GM12864 (cell line): ENCODE data around the gene ELAVL4.

ENCODE experiments used
- DNase-seq: peaks from one replicate; pipeline ENCODE4 v3.0.0-alpha.2; 2011; ENCODE audit warnings: low read depth
- H3K4me3 ChIP-seq: 2 replicates; pipeline ENCODE4 v1.5.1; 2011; ENCODE audit warnings: mild to moderate bottlenecking, low read depth, low read length, control low read depth
- TF ChIP-seq, protein P1 (sequence below): IDR thresholded peaks from 2 replicates; pipeline ENCODE4 v1.5.1; 2011; ENCODE audit warnings: low read depth, mild to moderate bottlenecking, moderate library complexity, low read length, control low read depth, inconsistent platforms; ENCODE audit errors: missing control alignments

Gene ELAVL4

DNA sequence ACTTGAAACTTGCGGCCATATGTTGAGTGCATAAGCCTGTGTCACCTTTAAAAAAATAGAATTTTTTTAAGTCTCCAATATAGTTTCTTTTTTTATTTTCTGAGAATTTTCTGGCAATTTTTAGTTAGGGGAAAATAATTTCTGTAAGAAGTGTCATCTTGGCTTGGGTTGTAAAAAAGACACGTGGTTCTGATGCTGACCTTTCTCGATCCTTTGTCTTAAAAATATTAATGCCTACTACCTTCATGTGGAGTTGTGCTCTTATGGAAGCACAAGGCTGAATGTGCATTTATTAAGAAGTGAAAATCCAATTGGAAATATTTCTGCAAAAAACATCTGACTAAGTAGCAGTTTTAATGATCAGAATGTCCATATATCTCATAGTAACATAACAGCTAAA, 3.5 kb downstream of the ELAVL4 start:
- DNase-seq = no peak
- TF ChIP-seq, protein P1, sequence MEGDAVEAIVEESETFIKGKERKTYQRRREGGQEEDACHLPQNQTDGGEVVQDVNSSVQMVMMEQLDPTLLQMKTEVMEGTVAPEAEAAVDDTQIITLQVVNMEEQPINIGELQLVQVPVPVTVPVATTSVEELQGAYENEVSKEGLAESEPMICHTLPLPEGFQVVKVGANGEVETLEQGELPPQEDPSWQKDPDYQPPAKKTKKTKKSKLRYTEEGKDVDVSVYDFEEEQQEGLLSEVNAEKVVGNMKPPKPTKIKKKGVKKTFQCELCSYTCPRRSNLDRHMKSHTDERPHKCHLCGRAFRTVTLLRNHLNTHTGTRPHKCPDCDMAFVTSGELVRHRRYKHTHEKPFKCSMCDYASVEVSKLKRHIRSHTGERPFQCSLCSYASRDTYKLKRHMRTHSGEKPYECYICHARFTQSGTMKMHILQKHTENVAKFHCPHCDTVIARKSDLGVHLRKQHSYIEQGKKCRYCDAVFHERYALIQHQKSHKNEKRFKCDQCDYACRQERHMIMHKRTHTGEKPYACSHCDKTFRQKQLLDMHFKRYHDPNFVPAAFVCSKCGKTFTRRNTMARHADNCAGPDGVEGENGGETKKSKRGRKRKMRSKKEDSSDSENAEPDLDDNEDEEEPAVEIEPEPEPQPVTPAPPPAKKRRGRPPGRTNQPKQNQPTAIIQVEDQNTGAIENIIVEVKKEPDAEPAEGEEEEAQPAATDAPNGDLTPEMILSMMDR = no peak
- H3K4me3 ChIP-seq = no peak overlapping the region

DNA sequence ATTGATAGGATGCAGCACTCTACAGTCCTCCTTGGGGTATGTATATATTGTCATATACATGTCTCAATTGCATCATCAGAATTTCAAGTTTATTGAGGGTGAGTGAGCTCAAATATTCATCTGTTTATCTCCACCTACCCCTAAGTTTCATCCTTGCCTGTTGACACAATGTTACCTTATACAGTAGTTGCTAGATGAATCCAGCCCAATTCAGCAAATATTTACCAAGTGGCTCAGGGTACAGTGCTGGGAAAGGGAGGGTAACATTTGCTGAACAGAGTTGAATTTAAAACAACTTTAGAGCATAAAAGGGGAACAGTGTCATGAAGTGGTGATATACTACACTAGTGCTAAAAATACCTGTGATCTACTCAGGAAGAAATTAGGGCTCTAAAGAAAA, 14.4 kb downstream of the ELAVL4 start:
- H3K4me3 ChIP-seq = no peak overlapping the region
- no peak for DNase-seq
- TF ChIP-seq, protein P1 = no peak

DNA sequence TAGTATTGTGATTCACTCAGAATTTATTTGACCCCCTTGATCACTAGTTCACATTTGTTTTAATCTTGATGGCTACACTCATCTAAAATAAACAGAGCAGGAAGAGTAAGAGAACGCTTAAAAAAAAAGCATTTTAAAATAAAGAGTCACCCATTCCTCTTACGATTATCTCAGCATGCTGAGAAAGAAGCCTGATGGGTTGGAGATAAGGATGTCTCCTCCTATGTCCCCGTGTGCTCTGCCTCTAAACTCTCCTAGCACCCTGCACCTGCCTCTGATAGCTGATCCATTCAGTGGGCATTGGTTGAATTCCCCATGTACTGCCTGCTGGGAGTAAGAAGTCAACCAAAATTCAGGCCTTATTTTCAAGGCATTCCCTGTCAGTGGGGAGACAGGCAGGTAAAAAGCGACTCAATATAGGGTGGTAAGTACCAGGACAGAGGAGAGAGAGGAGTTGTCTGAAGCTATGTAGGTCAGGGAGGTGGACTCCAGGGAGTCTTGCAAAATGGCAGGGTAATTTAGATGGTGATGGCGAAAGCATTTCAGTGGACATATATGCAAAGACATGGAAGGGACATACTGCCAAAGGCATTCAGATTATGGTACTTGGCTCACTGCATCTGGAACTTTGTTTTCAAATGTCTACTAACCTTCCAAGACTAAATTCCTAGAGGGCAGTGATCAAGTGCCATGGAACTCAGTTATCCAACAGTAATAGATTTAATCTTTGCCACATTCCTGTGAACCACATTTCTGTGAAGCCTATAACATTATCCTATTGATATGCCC, 18.4 kb downstream of the ELAVL4 start:
- H3K4me3 ChIP-seq = no peak overlapping the region
- DNase-seq = no peak
- TF ChIP-seq, protein P1 = no peak

DNA sequence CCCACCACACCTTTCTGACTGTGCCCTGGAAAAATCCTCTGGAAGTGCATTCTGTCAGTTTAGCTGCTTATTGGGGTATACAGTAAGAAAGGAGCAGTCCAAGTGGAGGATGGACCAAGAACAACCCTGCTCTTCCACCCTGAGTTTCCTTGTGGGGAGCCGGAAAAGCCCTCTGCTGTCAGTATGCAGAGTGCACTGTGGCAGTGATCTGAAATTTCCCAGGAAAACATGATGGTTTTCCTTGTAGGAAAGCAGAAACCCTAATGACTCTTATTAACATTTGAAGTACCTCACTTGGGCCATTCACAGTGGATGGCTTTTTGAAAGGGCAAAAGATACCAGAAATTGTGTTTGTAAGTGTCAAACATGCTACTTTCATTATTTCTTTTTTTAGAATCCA, 20.5 kb downstream of the ELAVL4 start:
- DNase-seq = no peak
- TF ChIP-seq, protein P1 = no peak
- H3K4me3 ChIP-seq = no peak overlapping the region

DNA sequence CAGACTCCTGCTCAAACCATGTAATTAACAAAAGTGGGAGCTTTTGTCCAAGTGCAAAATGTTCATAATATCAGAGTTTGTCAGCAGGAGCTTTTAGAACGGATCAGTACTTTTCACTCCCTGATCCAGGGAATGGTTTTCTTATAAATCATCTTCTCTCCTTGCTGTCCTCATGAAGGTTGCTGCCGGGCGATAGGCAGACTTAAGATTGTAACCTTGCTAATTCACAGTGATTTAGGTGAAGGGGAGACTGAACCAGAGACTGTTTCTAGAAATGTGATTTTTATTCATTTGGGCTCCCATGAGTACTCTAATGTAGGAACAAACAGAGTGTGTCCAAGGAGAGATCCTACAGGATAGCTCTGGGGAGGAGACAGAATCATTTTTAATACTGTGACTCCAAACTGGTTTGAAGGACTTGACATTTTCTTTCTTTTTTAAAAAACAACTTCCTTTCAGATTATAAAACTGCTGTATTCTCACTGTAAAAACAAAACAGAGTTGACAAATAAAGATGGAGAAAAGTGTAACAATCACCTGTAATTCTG, 23.7 kb downstream of the ELAVL4 start:
- TF ChIP-seq, protein P1 = no peak
- no peak overlapping the region for H3K4me3 ChIP-seq
- DNase-seq = no peak

DNA sequence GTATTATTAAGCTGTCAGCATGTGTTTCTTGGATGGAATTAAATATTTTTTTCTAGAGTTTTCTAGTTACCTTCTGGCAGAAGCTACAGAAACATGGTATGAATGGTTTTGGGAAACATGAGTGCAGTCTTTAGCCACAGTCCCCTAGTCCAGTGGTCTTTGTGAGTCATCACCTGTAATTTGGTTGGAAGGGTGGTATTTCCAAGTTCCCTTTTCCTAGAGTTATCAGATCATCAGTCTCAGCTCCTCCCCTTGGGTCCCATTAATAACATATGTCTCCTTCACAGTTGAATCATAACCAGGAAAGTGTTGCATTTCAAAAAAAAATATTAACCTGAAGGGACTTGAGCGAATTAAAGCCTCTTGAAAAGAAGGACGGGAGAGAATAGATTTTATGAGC, 27.0 kb downstream of the ELAVL4 start:
- no peak overlapping the region for H3K4me3 ChIP-seq
- TF ChIP-seq, protein P1 = no peak
- DNase-seq = no peak
